Vagina (tissue), 2 donors: ENCODE data around the gene CYB5R4. TPM values are rescaled to one million over a fixed set of nuclear protein-coding genes. Genes with fewer than 3 reads are reported as not detected.
"Not testable (repeated sequence)": the region's sequence is repeated elsewhere in the genome, so short reads cannot be mapped to it uniquely, and the experiment has no call there.

Source experiments
- DNase-seq, 2 donors: peaks; one replicate each; pipeline ENCODE4 v3.0.0-alpha.2; 2017; ENCODE audit errors: extremely low spot score in 2 of 2
- H3K27ac ChIP-seq: fragments of 200-600 bp; sonication (generic); one replicate; pipeline ENCODE4 v1.5.1; 2019
- H3K27me3 ChIP-seq: fragments of 200-600 bp; sonication (generic); one replicate; pipeline ENCODE4 v1.5.1; 2019
- H3K36me3 ChIP-seq, 2 donors: fragments of 200-600 bp; sonication (generic); one replicate each; pipeline ENCODE4 v1.5.1; 2017 to 2019
- H3K4me1 ChIP-seq: fragments of 200-600 bp; sonication (generic); one replicate; pipeline ENCODE4 v1.5.1; 2019
- H3K4me3 ChIP-seq, 2 donors: fragments of 200-600 bp; sonication (generic); 1 replicate in 1 of 2; 2 replicates in 1 of 2; pipeline ENCODE4 v1.5.1; 2016 to 2019
- H3K9me3 ChIP-seq: fragments of 200-600 bp; sonication (generic); one replicate; pipeline ENCODE4 v1.5.1; 2019
- CTCF ChIP-seq, 3 experiments: fragments of 450-650 bp in 2 of 3; fragments of 200-600 bp in 1 of 3; sonication (generic) in 1 of 3; IDR thresholded peaks; one replicate each; pipeline ENCODE4 v1.5.1; 2017 to 2019; ENCODE audit warnings: antibody characterized with exemption in 3 of 3, mild to moderate bottlenecking in 2 of 3, moderate library complexity in 2 of 3
- POLR2A ChIP-seq, 2 donors: fragments of 450-650 bp; IDR thresholded peaks; one replicate each; pipeline ENCODE4 v1.6.1; 2017; ENCODE audit warnings: antibody characterized with exemption in 2 of 2, mild to moderate bottlenecking in 2 of 2, moderate library complexity in 2 of 2
- POLR2AphosphoS5 ChIP-seq, 2 donors: sonication (generic); formaldehyde crosslinking; IDR thresholded peaks; one replicate each; pipeline ENCODE4 v1.9.0; 2017; ENCODE audit warnings: antibody characterized with exemption in 2 of 2, mild to moderate bottlenecking in 2 of 2, low read depth in 1 of 2; ENCODE audit not compliant: insufficient read depth in 1 of 2
- intact Hi-C: fragments of 100-400 bp; cut with DNase I; formaldehyde crosslinking; loops from one replicate; pipeline ENCODE4 v1.15.1; 2023
- total RNA-seq: library from RNA; depleted of rRNA; stranded (reverse); fragments of >200 nt; gene quantifications from one replicate; pipeline ENCODE4 v1.2.3, GENCODE V29; 2016

The CYB5R4 gene
- total RNA-seq, 1 donor from 2014 or later = 4.9 TPM

GRCh38 chr6:83891586-83891985 lies 32.1 kb downstream of the CYB5R4 start:
- intact Hi-C loops = no loop called here
- no peak for DNase-seq
- H3K9me3 ChIP-seq = no peaks in the 10 kb centered on the region

GRCh38 chr6:83893024-83893423 lies 33.5 kb downstream of the CYB5R4 start:
- no peaks in the 10 kb centered on the region for H3K9me3 ChIP-seq
- H3K36me3 ChIP-seq = no peaks in the 10 kb centered on the region
- H3K4me3 ChIP-seq = no peak overlapping the region
- intact Hi-C loops = no loop called here
- no peaks in the 10 kb centered on the region for H3K4me1 ChIP-seq
- H3K27me3 ChIP-seq = no peaks in the 10 kb centered on the region
- no peak for DNase-seq
- no peak overlapping the region for H3K27ac ChIP-seq
- TF ChIP-seq CTCF (IDR thresholded peaks at IDR 0.05) = no peak
- TF ChIP-seq POLR2AphosphoS5 (IDR thresholded peaks at IDR 0.05; ENCODE audit: insufficient read depth in 1 of 2, low read depth in 1 of 2) = no peak
- no peak for TF ChIP-seq POLR2A (IDR thresholded peaks at IDR 0.05)

More at GRCh38 chr6:83891586-83891985, 32.1 kb downstream of the CYB5R4 start:
- TF ChIP-seq POLR2AphosphoS5 (IDR thresholded peaks at IDR 0.05; ENCODE audit: insufficient read depth in 1 of 2, low read depth in 1 of 2) (no peak), POLR2A (IDR thresholded peaks at IDR 0.05) (no peak), CTCF (IDR thresholded peaks at IDR 0.05) (no peak)
- Histone ChIP-seq H3K36me3 (no peaks in the 10 kb centered on the region), H3K27ac (no peak overlapping the region), H3K4me3 (no peak overlapping the region), H3K27me3 (no peaks in the 10 kb centered on the region), H3K4me1 (no peaks in the 10 kb centered on the region)

GRCh38 chr6:83897094-83897493 lies 37.6 kb downstream of the CYB5R4 start:
- DNase-seq, intact Hi-C loops: not testable (repeated sequence)

GRCh38 chr6:83901624-83902023 lies 42.1 kb downstream of the CYB5R4 start:
- no peaks in the 10 kb centered on the region for H3K36me3 ChIP-seq
- no peaks in the 10 kb centered on the region for H3K9me3 ChIP-seq
- no peak for DNase-seq
- no peaks in the 10 kb centered on the region for H3K27me3 ChIP-seq
- H3K27ac ChIP-seq = no peak overlapping the region
- no peak overlapping the region for H3K4me3 ChIP-seq
- TF ChIP-seq CTCF (IDR thresholded peaks at IDR 0.05) (no peak), POLR2AphosphoS5 (IDR thresholded peaks at IDR 0.05; ENCODE audit: insufficient read depth in 1 of 2, low read depth in 1 of 2) (no peak), POLR2A (IDR thresholded peaks at IDR 0.05) (no peak)
- intact Hi-C loops = no loop called here
- no peaks in the 10 kb centered on the region for H3K4me1 ChIP-seq

More at GRCh38 chr6:83897094-83897493, 37.6 kb downstream of the CYB5R4 start:
- not testable (repeated sequence) for H3K36me3 ChIP-seq, H3K27me3 ChIP-seq, H3K27ac ChIP-seq, H3K4me3 ChIP-seq, H3K4me1 ChIP-seq, H3K9me3 ChIP-seq

GRCh38 chr6:83904395-83904794 lies 44.9 kb downstream of the CYB5R4 start:
- DNase-seq = no peak
- no peak for TF ChIP-seq POLR2AphosphoS5 (IDR thresholded peaks at IDR 0.05; ENCODE audit: insufficient read depth in 1 of 2, low read depth in 1 of 2)
- TF ChIP-seq CTCF (IDR thresholded peaks at IDR 0.05) = no peak
- no peak for TF ChIP-seq POLR2A (IDR thresholded peaks at IDR 0.05)
- Histone ChIP-seq H3K4me3 (no peak overlapping the region), H3K4me1 (no peaks in the 10 kb centered on the region), H3K9me3 (no peaks in the 10 kb centered on the region), H3K36me3 (no peaks in the 10 kb centered on the region), H3K27me3 (no peaks in the 10 kb centered on the region), H3K27ac (no peak overlapping the region)
- intact Hi-C loops = no loop called here

- no peaks in the 10 kb centered on the region for H3K9me3 ChIP-seq
- H3K4me1 ChIP-seq = no peaks in the 10 kb centered on the region
- no peaks in the 10 kb centered on the region for H3K36me3 ChIP-seq
- no peak overlapping the region for H3K27ac ChIP-seq
- no peak for DNase-seq
- no peak for TF ChIP-seq CTCF (IDR thresholded peaks at IDR 0.05)
- TF ChIP-seq POLR2AphosphoS5 (IDR thresholded peaks at IDR 0.05; ENCODE audit: insufficient read depth in 1 of 2, low read depth in 1 of 2) = no peak
- TF ChIP-seq POLR2A (IDR thresholded peaks at IDR 0.05) = no peak
- no peaks in the 10 kb centered on the region for H3K27me3 ChIP-seq
- intact Hi-C loops = no loop called here
- no peak overlapping the region for H3K4me3 ChIP-seq
These were observed 46.2 kb downstream of the CYB5R4 start for GRCh38 chr6:83905648-83906047.

GRCh38 chr6:83907623-83908390 lies 48.3 kb downstream of the CYB5R4 start:
- H3K4me3 ChIP-seq, DNase-seq, intact Hi-C loops, H3K27ac ChIP-seq, H3K4me1 ChIP-seq, H3K27me3 ChIP-seq, H3K9me3 ChIP-seq, H3K36me3 ChIP-seq: not testable (repeated sequence)
